IMR-90 (cell line): ENCODE measurements around the gene NELL1. TPM values are rescaled to one million over a fixed set of nuclear protein-coding genes. Genes with fewer than 3 reads are reported as not detected.

Experiments
- ATAC-seq: fragments of 200-7000 bp; cut with Tn5 transposase; 2 replicates; pipeline ENCODE4 v1.9.1; 2020; ENCODE audit warnings: low read depth, mild to moderate bottlenecking, moderate library complexity
- BruUV-seq: library from RNA; stranded (reverse); fragments of 400-500 nt; replicated peaks from 2 replicates; lab custom pipeline; 2021; lab: Mats Ljungman, UMichigan
- CTCF ChIA-PET: fragments of 300-600 bp; formaldehyde crosslinking; extraction: SDS; loops from one replicate; lab custom pipeline; 2021; ENCODE audit warnings: antibody characterized with exemption; lab: Yijun Ruan, JAX
- POLR2A ChIA-PET: fragments of 300-600 bp; sonication (Branson Sonifier 250); formaldehyde crosslinking; loops from one replicate; lab custom pipeline; 2022; ENCODE audit warnings: antibody characterized with exemption; ENCODE audit not compliant: unreplicated experiment; lab: Charles Lee
- DNase-seq: peaks from one replicate; pipeline ENCODE4 v3.0.0; 2013
- H2AFZ ChIP-seq: replicated peaks from 2 replicates; pipeline ENCODE3; 2013; ENCODE audit warnings: low read length, mild to moderate bottlenecking; ENCODE audit not compliant: poor library complexity
- H2AK5ac ChIP-seq: 2 replicates; pipeline ENCODE4 v1.6.1; 2013; ENCODE audit warnings: low read depth, low read length, inconsistent platforms
- H2AK9ac ChIP-seq: replicated peaks from 2 replicates; pipeline ENCODE3; 2013; ENCODE audit warnings: mild to moderate bottlenecking, low read depth, low read length, moderate library complexity; ENCODE audit not compliant: poor library complexity
- H2BK120ac ChIP-seq: 2 replicates; pipeline ENCODE4 v1.6.1; 2013; ENCODE audit warnings: low read depth, low read length, inconsistent platforms
- H2BK15ac ChIP-seq: 3 replicates; pipeline ENCODE4 v1.6.1; 2013; ENCODE audit warnings: low read depth, low read length, inconsistent platforms
- H2BK20ac ChIP-seq: 2 replicates; pipeline ENCODE4 v1.6.1; 2013; ENCODE audit warnings: low read depth, mild to moderate bottlenecking, inconsistent platforms, low read length, moderate library complexity
- H2BK5ac ChIP-seq: 2 replicates; pipeline ENCODE4 v1.6.1; 2013; ENCODE audit warnings: mild to moderate bottlenecking, low read depth, low read length, inconsistent platforms; ENCODE audit not compliant: poor library complexity, severe bottlenecking
- H3K14ac ChIP-seq: replicated peaks from 2 replicates; pipeline ENCODE4 v1.6.1; 2013; ENCODE audit warnings: low read depth, low read length, inconsistent platforms
- H3K18ac ChIP-seq: 2 replicates; pipeline ENCODE4 v1.6.1; 2013; ENCODE audit warnings: low read depth, low read length, control low read depth
- H3K23ac ChIP-seq: 2 replicates; pipeline ENCODE4 v1.6.1; 2013; ENCODE audit warnings: low read depth, low read length, inconsistent platforms
- H3K27ac ChIP-seq: 2 replicates; pipeline ENCODE4 v1.5.1; 2013; ENCODE audit warnings: mild to moderate bottlenecking, control low read depth, low read length; ENCODE audit not compliant: insufficient read depth
- H3K27me3 ChIP-seq: 2 replicates; pipeline ENCODE4 v1.6.1; 2013; ENCODE audit warnings: low read length; ENCODE audit not compliant: control insufficient read depth, insufficient read depth
- H3K36me3 ChIP-seq: 2 replicates; pipeline ENCODE4 v1.6.1; 2013; ENCODE audit warnings: low read length, mixed read lengths; ENCODE audit not compliant: control insufficient read depth, insufficient read depth
- H3K4ac ChIP-seq: 2 replicates; pipeline ENCODE4 v1.6.1; 2013; ENCODE audit warnings: low read depth, low read length, inconsistent platforms
- H3K4me1 ChIP-seq: 2 replicates; pipeline ENCODE4 v1.6.1; 2013; ENCODE audit warnings: low read length, mixed read lengths; ENCODE audit not compliant: control insufficient read depth, insufficient read depth
- H3K4me2 ChIP-seq: 2 replicates; pipeline ENCODE4 v1.6.1; 2013; ENCODE audit warnings: low read depth, mild to moderate bottlenecking, control low read depth, low read length, moderate library complexity
- H3K4me3 ChIP-seq: 2 replicates; pipeline ENCODE4 v1.5.1; 2013; ENCODE audit warnings: low read depth, mild to moderate bottlenecking, control low read depth, low read length, moderate library complexity; ENCODE audit not compliant: insufficient read depth
- H3K56ac ChIP-seq: 2 replicates; pipeline ENCODE4 v1.6.1; 2013; ENCODE audit warnings: low read length, inconsistent platforms; ENCODE audit not compliant: insufficient read depth; ENCODE audit errors: extremely low read depth
- H3K79me1 ChIP-seq, 2 experiments: 2 replicates each; pipeline ENCODE4 v1.6.1; 2013; ENCODE audit warnings: low read length in 2 of 2, inconsistent platforms in 1 of 2, low read depth in 1 of 2
- H3K9ac ChIP-seq: 2 replicates; pipeline ENCODE4 v1.6.1; 2013; ENCODE audit warnings: low read depth, low read length, control low read depth
- H3K9me1 ChIP-seq: 2 replicates; pipeline ENCODE4 v1.6.1; 2013; ENCODE audit warnings: low read length, inconsistent platforms; ENCODE audit not compliant: insufficient read depth
- H3K9me3 ChIP-seq: 2 replicates; pipeline ENCODE4 v1.6.1; 2013; ENCODE audit warnings: low read length; ENCODE audit not compliant: control insufficient read depth, insufficient read depth
- H4K20me1 ChIP-seq: 2 replicates; pipeline ENCODE4 v1.6.1; 2013; ENCODE audit warnings: low read length, inconsistent platforms; ENCODE audit not compliant: insufficient read depth
- H4K5ac ChIP-seq: 2 replicates; pipeline ENCODE4 v1.6.1; 2013; ENCODE audit warnings: mild to moderate bottlenecking, low read depth, low read length, control low read depth
- H4K8ac ChIP-seq, 2 experiments: 2 replicates each; pipeline ENCODE4 v1.6.1; 2013; ENCODE audit warnings: low read depth in 2 of 2, low read length in 2 of 2, control low read depth in 1 of 2, inconsistent platforms in 1 of 2
- H4K91ac ChIP-seq: 2 replicates; pipeline ENCODE4 v1.6.1; 2013; ENCODE audit warnings: low read depth, low read length, inconsistent platforms; ENCODE audit not compliant: insufficient read depth
- BHLHE40 ChIP-seq: fragments of 150-350 bp; IDR thresholded peaks from 2 replicates; pipeline ENCODE4 v1.6.1; 2016; ENCODE audit warnings: mild to moderate bottlenecking, low read depth, low read length
- CEBPB ChIP-seq: IDR thresholded peaks from 2 replicates; pipeline ENCODE4 v1.6.1; 2012; ENCODE audit warnings: low read depth, low read length, improper control_type of control experiment
- CHD1 ChIP-seq: IDR thresholded peaks from 2 replicates; pipeline ENCODE4 v1.6.1; 2012; ENCODE audit warnings: low read depth, low read length, improper control_type of control experiment
- ELK1 ChIP-seq: fragments of 150-350 bp; IDR thresholded peaks from 2 replicates; pipeline ENCODE4 v1.6.1; 2016; ENCODE audit warnings: low read depth, mild to moderate bottlenecking, low read length, moderate library complexity, borderline replicate concordance
- FOS ChIP-seq: fragments of 150-350 bp; IDR thresholded peaks from 2 replicates; pipeline ENCODE4 v1.6.1; 2016; ENCODE audit warnings: low read depth, low read length
- MAFK ChIP-seq: IDR thresholded peaks from 2 replicates; pipeline ENCODE4 v1.6.1; 2012; ENCODE audit warnings: low read depth, low read length, improper control_type of control experiment
- RAD21 ChIP-seq: IDR thresholded peaks from 2 replicates; pipeline ENCODE4 v1.6.1; 2012; ENCODE audit warnings: low read length, improper control_type of control experiment
- RCOR1 ChIP-seq: IDR thresholded peaks from 2 replicates; pipeline ENCODE4 v1.6.1; 2012; ENCODE audit warnings: mild to moderate bottlenecking, low read length, improper control_type of control experiment; ENCODE audit not compliant: insufficient replicate concordance
- WGBS, 2 experiments: methylation state at CpG; one replicate each; pipeline versions ENCODE4 v1.1.5 to v1.1.7; 2013; ENCODE audit warnings: missing lambda C conversion rate in 2 of 2; ENCODE audit not compliant: insufficient read length in 1 of 2; ENCODE audit errors: extremely low coverage in 2 of 2; 5-methylcytosine and 5-hydroxymethylcytosine counted together
- dilution Hi-C: fragments of 300-500 bp; cut with HindIII; formaldehyde crosslinking; loops from one replicate; pipeline ENCODE4 v1.14.3; 2018; ENCODE audit warnings: low sequenced_read_pairs; ENCODE audit not compliant: unreplicated experiment
- in situ Hi-C: fragments of 300-500 bp; cut with MboI; formaldehyde crosslinking; loops from 3 replicates; pipeline ENCODE4 v1.14.3; 2019; ENCODE audit warnings: low sequenced_read_pairs, inconsistent platforms, mixed read lengths
- intact Hi-C: fragments of 100-400 bp; cut with micrococcal nuclease; formaldehyde crosslinking; loops from 2 replicates; pipeline ENCODE4 v1.10.0; 2022
- polyA plus RNA-seq, 3 experiments: library from polyadenylated mRNA; depleted of rRNA; stranded (reverse); fragments of >200 nt; gene quantifications; 2 replicates each; pipeline ENCODE4 v1.2.3, GENCODE V29; 2012; ENCODE audit warnings: low replicate concordance in 1 of 3
- total RNA-seq: library from RNA; depleted of rRNA; stranded (reverse); fragments of >200 nt; gene quantifications from 2 replicates; pipeline ENCODE4 v1.2.3, GENCODE V29; 2012
- TF ChIP-seq, protein P1 (sequence below): conservative IDR thresholded peaks from 2 replicates; pipeline ENCODE4 v1.5.1; 2012; ENCODE audit warnings: mild to moderate bottlenecking, low read depth, low read length, improper control_type of control experiment

The NELL1 gene
- total and polyA plus RNA-seq, 2 of the 4 experiments (the other 2 are of a cell fraction), result not detected

GRCh38 chr11:20926799-20927540 is 257.6 kb downstream of the NELL1 start:
- no CpG with 5 or more reads among the region's 4 CpGs for WGBS, 2 experiments
- dilution Hi-C loops, result no loop called here

More at GRCh38 chr11:20926799-20927540, 257.6 kb downstream of the NELL1 start:
- H3K4me2 ChIP-seq, result no peak overlapping the region
- in situ Hi-C loops (no loop called here), intact Hi-C loops (no loop called here)
- no peak overlapping the region for H3K4me3 ChIP-seq
- DNase-seq (no peak), ATAC-seq (no peak)
- CTCF ChIA-PET, result no interaction called here
- H2BK120ac ChIP-seq, result no peak overlapping the region
- no peak overlapping the region for H2AK5ac ChIP-seq
- POLR2A ChIA-PET, result no interaction called here
- H2AFZ ChIP-seq, result no peak overlapping the region
- no peak overlapping the region for H4K91ac ChIP-seq
- no peak overlapping the region for H3K23ac ChIP-seq
- no peaks in the 10 kb centered on the region for H3K27me3 ChIP-seq
- no peaks in the 10 kb centered on the region for H3K79me1 ChIP-seq
- H3K36me3 ChIP-seq, result no peaks in the 10 kb centered on the region
- no peaks in the 10 kb centered on the region for H3K4me1 ChIP-seq
- no peak overlapping the region for H4K8ac ChIP-seq
- H2BK5ac ChIP-seq, result no peak overlapping the region
- no peak for TF ChIP-seq CHD1
- TF ChIP-seq RAD21, result no peak
- TF ChIP-seq, protein P1, sequence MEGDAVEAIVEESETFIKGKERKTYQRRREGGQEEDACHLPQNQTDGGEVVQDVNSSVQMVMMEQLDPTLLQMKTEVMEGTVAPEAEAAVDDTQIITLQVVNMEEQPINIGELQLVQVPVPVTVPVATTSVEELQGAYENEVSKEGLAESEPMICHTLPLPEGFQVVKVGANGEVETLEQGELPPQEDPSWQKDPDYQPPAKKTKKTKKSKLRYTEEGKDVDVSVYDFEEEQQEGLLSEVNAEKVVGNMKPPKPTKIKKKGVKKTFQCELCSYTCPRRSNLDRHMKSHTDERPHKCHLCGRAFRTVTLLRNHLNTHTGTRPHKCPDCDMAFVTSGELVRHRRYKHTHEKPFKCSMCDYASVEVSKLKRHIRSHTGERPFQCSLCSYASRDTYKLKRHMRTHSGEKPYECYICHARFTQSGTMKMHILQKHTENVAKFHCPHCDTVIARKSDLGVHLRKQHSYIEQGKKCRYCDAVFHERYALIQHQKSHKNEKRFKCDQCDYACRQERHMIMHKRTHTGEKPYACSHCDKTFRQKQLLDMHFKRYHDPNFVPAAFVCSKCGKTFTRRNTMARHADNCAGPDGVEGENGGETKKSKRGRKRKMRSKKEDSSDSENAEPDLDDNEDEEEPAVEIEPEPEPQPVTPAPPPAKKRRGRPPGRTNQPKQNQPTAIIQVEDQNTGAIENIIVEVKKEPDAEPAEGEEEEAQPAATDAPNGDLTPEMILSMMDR, result no peak
- TF ChIP-seq BHLHE40, result no peak
- no peak for TF ChIP-seq CEBPB
- TF ChIP-seq MAFK, result no peak
- no peak for TF ChIP-seq FOS
- no peak for TF ChIP-seq ELK1
- no peak for TF ChIP-seq RCOR1
- no peak overlapping the region for H3K56ac ChIP-seq
- H2BK15ac ChIP-seq, result no peak overlapping the region
- H2BK20ac ChIP-seq, result no peak overlapping the region
- no peak overlapping the region for H4K5ac ChIP-seq
- no peak overlapping the region for H3K9ac ChIP-seq
- no peak overlapping the region for H3K18ac ChIP-seq
- H4K20me1 ChIP-seq, result no peaks in the 10 kb centered on the region
- no peak overlapping the region for H2AK9ac ChIP-seq
- no peaks in the 10 kb centered on the region for H3K9me1 ChIP-seq
- peaks cover 8% of the 10 kb centered on the region for H3K9me3 ChIP-seq
- no peak overlapping the region for H3K14ac ChIP-seq
- no peak overlapping the region for H3K27ac ChIP-seq
- H3K4ac ChIP-seq, result no peak overlapping the region
- no TSS peak for BruUV-seq
